Measurements from ENCODE around the gene DNAH17.

DNAH17 gene

DNA sequence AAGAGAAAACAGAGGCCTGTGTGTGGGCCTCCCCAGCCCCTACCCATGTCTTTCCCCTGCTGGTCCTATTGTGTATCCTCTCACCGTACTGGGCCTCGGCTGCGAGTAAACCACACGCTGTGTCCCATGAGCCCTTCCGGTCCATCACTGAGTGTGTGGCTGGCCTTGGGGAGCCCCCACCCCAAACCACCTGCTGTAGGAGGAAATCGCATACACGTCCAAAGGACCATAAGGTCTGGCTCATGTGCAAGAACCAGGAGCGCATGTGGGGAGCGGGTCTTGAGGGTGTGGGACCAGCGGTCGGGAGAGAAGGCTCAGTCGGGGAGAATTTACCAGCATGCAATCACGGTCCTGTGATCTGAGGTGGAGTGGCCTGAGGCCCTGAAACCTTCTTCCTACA is 38.4 kb upstream of the DNAH17 start:
- peaks cover 22% of the 10 kb centered on the region for H3K27me3 ChIP-seq (ENCODE audit: control insufficient read depth, insufficient read depth, low read length)
- no peak overlapping the region for H3K9ac ChIP-seq (ENCODE audit: low read length)
- H3K27ac ChIP-seq (ENCODE audit: low read depth, low read length) = no peak overlapping the region
- H3K4me3 ChIP-seq (ENCODE audit: low read depth, low read length) = no peak overlapping the region
- H3K4me1 ChIP-seq (ENCODE audit: control insufficient read depth, insufficient read depth, low read length) = peaks cover 12% of the 10 kb centered on the region; the same call in 1 of the 2 replicates
- no peaks in the 10 kb centered on the region for H3K36me3 ChIP-seq (ENCODE audit: control insufficient read depth, insufficient read depth, low read length)
- no peaks in the 10 kb centered on the region for H3K9me3 ChIP-seq (ENCODE audit: control insufficient read depth, insufficient read depth, low read depth, low read length)

DNA sequence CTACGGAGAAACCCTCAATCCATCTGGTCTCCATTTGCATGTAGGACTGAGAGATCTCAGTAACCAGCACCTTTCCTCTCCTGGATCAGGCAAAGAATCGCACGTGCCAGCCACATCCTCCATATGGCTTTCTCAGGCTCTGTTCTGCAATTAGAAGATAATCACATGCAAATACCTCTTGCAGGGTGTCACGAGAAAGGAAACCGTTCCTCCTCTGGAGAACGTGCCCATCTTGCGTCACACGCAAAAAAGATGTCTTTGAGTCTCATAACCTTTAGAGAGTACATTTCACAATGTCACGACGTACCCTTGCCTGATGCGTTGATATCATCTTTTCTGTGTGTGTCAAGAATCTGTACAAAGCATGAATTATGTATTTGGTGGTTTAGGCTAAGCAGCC is 36.2 kb upstream of the DNAH17 start:
- Histone ChIP-seq H3K9me3 (ENCODE audit: control insufficient read depth, insufficient read depth, low read depth, low read length) (no peaks in the 10 kb centered on the region), H3K36me3 (ENCODE audit: control insufficient read depth, insufficient read depth, low read length) (no peaks in the 10 kb centered on the region), H3K4me3 (ENCODE audit: low read depth, low read length) (no peak overlapping the region), H3K27ac (ENCODE audit: low read depth, low read length) (no peak overlapping the region), H3K4me1 (ENCODE audit: control insufficient read depth, insufficient read depth, low read length) (peaks cover 12% of the 10 kb centered on the region; the same call in 1 of the 2 replicates), H3K9ac (ENCODE audit: low read length) (no peak overlapping the region), H3K27me3 (ENCODE audit: control insufficient read depth, insufficient read depth, low read length) (peaks cover 28% of the 10 kb centered on the region)

DNA sequence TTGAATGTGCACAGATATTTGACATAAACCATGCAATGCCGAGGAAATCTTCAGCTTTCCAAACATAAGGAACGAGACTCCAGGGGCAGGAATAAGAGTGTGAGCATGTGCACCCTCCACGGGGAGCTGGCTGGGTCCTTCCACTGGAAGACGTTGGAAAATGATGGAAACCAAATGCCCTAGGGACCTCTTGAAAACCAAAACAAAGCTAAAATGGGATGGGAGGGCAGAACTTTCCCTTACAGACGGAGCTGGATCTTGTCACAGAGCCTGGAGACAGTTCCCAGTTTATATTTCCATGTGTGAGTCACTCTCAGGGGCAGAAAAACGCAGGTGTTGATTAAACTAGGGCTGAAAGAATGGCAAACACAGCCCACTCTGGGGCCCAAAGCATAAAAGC is 34.4 kb upstream of the DNAH17 start:
- H3K4me3 ChIP-seq (ENCODE audit: low read depth, low read length) = no peak overlapping the region
- no peaks in the 10 kb centered on the region for H3K9me3 ChIP-seq (ENCODE audit: control insufficient read depth, insufficient read depth, low read depth, low read length)
- H3K27ac ChIP-seq (ENCODE audit: low read depth, low read length) = no peak overlapping the region
- H3K36me3 ChIP-seq (ENCODE audit: control insufficient read depth, insufficient read depth, low read length) = no peaks in the 10 kb centered on the region
- H3K9ac ChIP-seq (ENCODE audit: low read length) = no peak overlapping the region
- H3K27me3 ChIP-seq (ENCODE audit: control insufficient read depth, insufficient read depth, low read length) = peaks cover 28% of the 10 kb centered on the region
- peaks cover 12% of the 10 kb centered on the region; the same call in 1 of the 2 replicates for H3K4me1 ChIP-seq (ENCODE audit: control insufficient read depth, insufficient read depth, low read length)

DNA sequence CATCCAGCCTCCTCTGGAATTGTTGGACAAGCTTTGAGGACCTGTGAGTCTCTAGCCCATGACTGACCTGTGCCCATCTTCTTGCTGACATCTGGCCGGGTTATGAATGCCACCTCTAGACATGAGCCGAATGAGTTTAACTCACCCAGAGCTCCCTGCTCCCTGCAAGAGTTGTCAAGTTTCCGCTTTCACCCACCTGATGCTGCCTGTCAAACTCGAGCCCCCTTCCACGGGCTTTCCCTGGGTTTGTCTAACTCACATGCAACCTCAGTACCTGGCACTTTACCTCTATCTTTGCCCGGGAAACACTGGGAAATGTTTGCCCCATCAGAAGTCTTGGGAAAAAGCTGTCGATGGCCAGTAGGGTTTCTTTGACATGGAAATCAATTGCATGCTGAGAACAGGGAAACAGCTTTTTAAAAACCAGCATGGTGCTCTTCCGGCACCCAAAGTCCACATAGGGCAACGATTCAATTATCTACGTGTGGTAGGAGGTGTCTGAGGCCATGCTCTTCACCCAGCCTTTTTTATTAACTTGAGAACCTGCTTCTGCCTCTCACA is 33.8 kb upstream of the DNAH17 start:
- no peak overlapping the region for H3K9ac ChIP-seq (ENCODE audit: low read length)
- no peak overlapping the region for H3K4me3 ChIP-seq (ENCODE audit: low read depth, low read length)
- no peak overlapping the region for H3K27ac ChIP-seq (ENCODE audit: low read depth, low read length)
- H3K4me1 ChIP-seq (ENCODE audit: control insufficient read depth, insufficient read depth, low read length) = peaks cover 12% of the 10 kb centered on the region; the same call in 1 of the 2 replicates
- H3K36me3 ChIP-seq (ENCODE audit: control insufficient read depth, insufficient read depth, low read length) = no peaks in the 10 kb centered on the region
- H3K9me3 ChIP-seq (ENCODE audit: control insufficient read depth, insufficient read depth, low read depth, low read length) = no peaks in the 10 kb centered on the region
- peaks cover 28% of the 10 kb centered on the region for H3K27me3 ChIP-seq (ENCODE audit: control insufficient read depth, insufficient read depth, low read length)

DNA sequence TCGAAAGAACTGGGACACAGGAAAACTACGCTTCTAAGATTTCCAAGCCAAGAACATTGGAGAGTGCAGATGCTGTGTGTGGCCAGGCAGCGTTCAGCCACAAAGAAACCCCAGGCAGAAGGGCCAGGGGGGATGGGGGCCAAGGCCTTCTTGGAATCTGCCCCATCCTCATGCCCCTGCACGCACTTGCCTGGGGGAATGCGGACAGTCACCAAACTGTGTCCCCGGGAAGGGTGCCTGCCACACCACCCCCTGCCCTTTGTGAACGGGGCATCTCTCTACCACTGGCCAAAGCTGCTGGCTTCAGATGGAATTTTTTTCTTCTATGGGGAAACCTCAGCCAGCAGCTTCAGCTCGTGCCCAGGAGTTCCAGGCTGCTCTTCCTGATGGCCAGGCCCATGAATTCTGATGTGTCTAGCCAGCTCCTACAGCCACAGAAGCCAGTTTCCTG is 32.0 kb upstream of the DNAH17 start:
- no peaks in the 10 kb centered on the region for H3K36me3 ChIP-seq (ENCODE audit: control insufficient read depth, insufficient read depth, low read length)
- no peak overlapping the region for H3K27ac ChIP-seq (ENCODE audit: low read depth, low read length)
- no peaks in the 10 kb centered on the region for H3K9me3 ChIP-seq (ENCODE audit: control insufficient read depth, insufficient read depth, low read depth, low read length)
- H3K27me3 ChIP-seq (ENCODE audit: control insufficient read depth, insufficient read depth, low read length) = peaks cover 28% of the 10 kb centered on the region
- H3K4me3 ChIP-seq (ENCODE audit: low read depth, low read length) = no peak overlapping the region
- H3K9ac ChIP-seq (ENCODE audit: low read length) = no peak overlapping the region
- H3K4me1 ChIP-seq (ENCODE audit: control insufficient read depth, insufficient read depth, low read length) = peaks cover 12% of the 10 kb centered on the region; the same call in 1 of the 2 replicates

DNA sequence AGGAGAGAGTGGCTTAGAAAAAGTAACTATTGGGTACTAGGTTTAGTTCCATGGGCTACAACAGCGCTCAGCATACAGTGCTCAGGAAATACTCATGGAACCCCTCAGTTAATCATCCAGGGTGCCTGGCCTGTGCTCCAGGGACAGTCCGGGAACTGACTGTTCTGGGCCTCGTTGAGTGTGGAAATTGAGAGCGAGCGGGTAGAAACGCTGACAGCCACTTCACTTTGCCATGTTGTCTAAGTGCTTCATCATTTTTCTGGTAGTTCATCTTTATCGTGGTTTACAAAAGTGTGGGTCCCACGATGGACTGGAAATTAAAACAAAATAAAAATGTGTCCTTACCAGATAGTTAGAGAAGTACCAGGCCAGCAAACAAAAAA is 31.6 kb upstream of the DNAH17 start:
- Histone ChIP-seq H3K4me1 (ENCODE audit: control insufficient read depth, insufficient read depth, low read length) (peaks cover 12% of the 10 kb centered on the region; the same call in 1 of the 2 replicates), H3K27me3 (ENCODE audit: control insufficient read depth, insufficient read depth, low read length) (peaks cover 28% of the 10 kb centered on the region), H3K4me3 (ENCODE audit: low read depth, low read length) (no peak overlapping the region), H3K9ac (ENCODE audit: low read length) (no peak overlapping the region), H3K36me3 (ENCODE audit: control insufficient read depth, insufficient read depth, low read length) (no peaks in the 10 kb centered on the region), H3K27ac (ENCODE audit: low read depth, low read length) (no peak overlapping the region), H3K9me3 (ENCODE audit: control insufficient read depth, insufficient read depth, low read depth, low read length) (no peaks in the 10 kb centered on the region)

DNA sequence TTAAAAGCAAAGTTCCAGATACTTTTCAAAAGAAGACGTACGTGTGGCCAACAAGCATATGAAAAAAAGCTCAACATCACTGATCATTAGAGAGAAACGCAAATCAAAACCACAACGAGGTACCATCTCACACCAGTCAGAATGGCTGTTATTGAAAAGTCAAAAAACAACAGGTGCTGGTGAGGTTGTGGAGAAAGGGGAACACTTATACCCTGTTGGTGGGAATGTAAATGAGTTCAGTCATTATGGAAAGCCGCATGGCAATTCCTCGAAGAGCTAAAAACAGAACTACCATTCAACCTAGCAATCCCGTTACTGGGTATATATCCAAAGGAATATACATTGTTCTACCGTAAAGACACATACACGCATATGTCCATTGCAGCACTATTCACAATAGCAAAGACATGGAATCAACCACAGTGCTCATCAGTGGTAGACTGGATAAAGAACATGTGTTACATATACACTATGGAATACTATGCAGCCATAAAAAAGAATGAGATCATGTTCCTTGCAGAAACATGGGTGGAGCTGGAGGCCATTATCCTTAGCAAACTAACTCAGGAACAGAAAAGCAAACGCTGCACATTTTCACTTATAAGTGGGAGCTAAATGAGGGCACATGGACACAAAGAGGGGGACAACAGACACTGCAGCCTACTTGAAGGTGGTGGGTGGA is 31.1 kb upstream of the DNAH17 start:
- Histone ChIP-seq H3K4me3 (ENCODE audit: low read depth, low read length) (no peak overlapping the region), H3K4me1 (ENCODE audit: control insufficient read depth, insufficient read depth, low read length) (peaks cover 12% of the 10 kb centered on the region; the same call in 1 of the 2 replicates), H3K9me3 (ENCODE audit: control insufficient read depth, insufficient read depth, low read depth, low read length) (no peaks in the 10 kb centered on the region), H3K36me3 (ENCODE audit: control insufficient read depth, insufficient read depth, low read length) (no peaks in the 10 kb centered on the region), H3K27me3 (ENCODE audit: control insufficient read depth, insufficient read depth, low read length) (peaks cover 23% of the 10 kb centered on the region), H3K9ac (ENCODE audit: low read length) (no peak overlapping the region), H3K27ac (ENCODE audit: low read depth, low read length) (no peak overlapping the region)

DNA sequence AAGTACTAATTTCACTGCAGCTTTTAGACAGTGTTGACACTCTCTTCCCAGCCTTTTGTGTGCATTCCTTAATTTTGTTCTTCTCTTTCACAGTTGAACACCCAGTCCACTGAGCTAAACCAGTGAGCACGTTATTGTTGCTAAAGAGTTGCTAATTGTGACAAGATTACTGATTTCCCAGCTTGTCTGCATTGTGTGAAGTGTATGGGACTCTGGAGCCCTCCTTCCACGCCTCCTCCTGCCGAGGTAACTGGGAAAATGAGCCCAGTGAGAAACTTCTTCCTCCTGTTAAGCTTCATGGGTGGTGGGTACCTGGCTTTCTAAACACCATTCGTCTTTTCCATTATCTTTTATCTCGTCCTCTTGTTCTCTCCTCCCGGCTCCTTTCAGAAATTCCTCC is 29.8 kb upstream of the DNAH17 start:
- no peaks in the 10 kb centered on the region for H3K9me3 ChIP-seq (ENCODE audit: control insufficient read depth, insufficient read depth, low read depth, low read length)
- H3K27me3 ChIP-seq (ENCODE audit: control insufficient read depth, insufficient read depth, low read length) = peaks cover 19% of the 10 kb centered on the region
- no peaks in the 10 kb centered on the region for H3K36me3 ChIP-seq (ENCODE audit: control insufficient read depth, insufficient read depth, low read length)
- peaks cover 12% of the 10 kb centered on the region; the same call in 1 of the 2 replicates for H3K4me1 ChIP-seq (ENCODE audit: control insufficient read depth, insufficient read depth, low read length)
- H3K4me3 ChIP-seq (ENCODE audit: low read depth, low read length) = no peak overlapping the region
- no peak overlapping the region for H3K27ac ChIP-seq (ENCODE audit: low read depth, low read length)
- H3K9ac ChIP-seq (ENCODE audit: low read length) = no peak overlapping the region

DNA sequence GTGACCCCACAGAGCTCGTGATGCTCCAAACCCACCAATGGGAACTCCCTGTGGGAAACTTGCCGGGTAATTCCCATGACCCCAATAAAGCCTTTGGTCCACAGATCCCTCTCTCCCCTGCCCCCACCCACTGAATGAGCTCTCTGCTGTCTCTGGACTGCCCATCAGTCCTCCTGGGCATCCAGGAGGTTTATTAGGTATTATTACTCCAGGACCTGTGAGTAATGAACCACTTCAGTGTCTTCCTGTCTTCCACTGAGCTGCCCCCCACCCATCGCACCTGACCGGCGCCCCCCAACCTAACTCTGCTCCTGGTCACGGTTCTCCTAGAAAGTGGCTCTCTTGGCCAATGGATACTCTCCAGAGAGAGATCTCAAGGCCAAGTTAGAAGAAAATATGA is 28.7 kb upstream of the DNAH17 start:
- H3K4me1 ChIP-seq (ENCODE audit: control insufficient read depth, insufficient read depth, low read length) = peaks cover 2% of the 10 kb centered on the region; the same call in 1 of the 2 replicates
- no peaks in the 10 kb centered on the region for H3K36me3 ChIP-seq (ENCODE audit: control insufficient read depth, insufficient read depth, low read length)
- no peak overlapping the region for H3K4me3 ChIP-seq (ENCODE audit: low read depth, low read length)
- H3K27me3 ChIP-seq (ENCODE audit: control insufficient read depth, insufficient read depth, low read length) = peaks cover 8% of the 10 kb centered on the region
- no peak overlapping the region for H3K9ac ChIP-seq (ENCODE audit: low read length)
- H3K27ac ChIP-seq (ENCODE audit: low read depth, low read length) = no peak overlapping the region
- H3K9me3 ChIP-seq (ENCODE audit: control insufficient read depth, insufficient read depth, low read depth, low read length) = no peaks in the 10 kb centered on the region

DNA sequence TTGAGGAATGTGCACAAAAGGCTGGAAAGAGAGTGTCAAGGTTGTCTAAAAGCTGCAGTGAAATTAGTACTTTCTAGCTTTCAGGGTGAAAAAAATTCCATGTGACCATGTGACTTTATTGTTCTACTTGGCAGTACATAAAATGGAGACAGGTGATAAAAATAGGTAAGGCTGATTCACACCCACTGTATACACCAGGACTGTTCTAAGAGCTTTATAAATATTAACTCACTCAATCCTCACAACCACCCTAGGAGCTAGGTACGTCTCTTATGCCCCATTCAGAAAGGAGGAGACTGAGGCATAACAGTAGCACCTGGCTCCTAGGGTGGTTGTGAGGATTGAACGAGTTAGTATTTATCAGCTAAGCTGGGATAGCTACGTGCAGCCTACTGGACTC is 28.2 kb upstream of the DNAH17 start:
- H3K27ac ChIP-seq (ENCODE audit: low read depth, low read length) = no peak overlapping the region
- H3K4me3 ChIP-seq (ENCODE audit: low read depth, low read length) = no peak overlapping the region
- no peaks in the 10 kb centered on the region; the same call in 1 of the 2 replicates for H3K4me1 ChIP-seq (ENCODE audit: control insufficient read depth, insufficient read depth, low read length)
- H3K9me3 ChIP-seq (ENCODE audit: control insufficient read depth, insufficient read depth, low read depth, low read length) = no peaks in the 10 kb centered on the region
- H3K27me3 ChIP-seq (ENCODE audit: control insufficient read depth, insufficient read depth, low read length) = peaks cover 5% of the 10 kb centered on the region
- no peak overlapping the region for H3K9ac ChIP-seq (ENCODE audit: low read length)
- no peaks in the 10 kb centered on the region for H3K36me3 ChIP-seq (ENCODE audit: control insufficient read depth, insufficient read depth, low read length)

DNA sequence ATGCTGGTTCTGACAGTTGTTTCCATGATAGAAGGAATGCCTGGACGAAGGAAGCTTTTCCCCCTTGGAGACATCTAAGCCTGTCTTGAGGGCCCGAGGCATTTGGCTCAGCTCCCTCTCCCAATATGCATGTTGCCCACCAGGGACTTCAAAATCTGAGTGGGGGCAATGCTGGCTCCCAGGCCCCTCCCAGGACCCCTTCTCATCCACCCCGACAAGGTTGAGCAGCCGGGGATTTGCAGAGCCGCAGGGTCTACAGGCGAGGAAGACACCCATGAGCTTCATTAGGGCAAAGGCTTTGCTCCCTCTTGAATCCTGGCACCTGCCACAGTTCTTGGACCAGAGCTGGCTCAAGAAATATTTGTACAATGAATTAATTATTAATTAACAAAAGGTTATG is 25.1 kb upstream of the DNAH17 start:
- Histone ChIP-seq H3K27me3 (ENCODE audit: control insufficient read depth, insufficient read depth, low read length) (no peaks in the 10 kb centered on the region; the same call in 1 of the 2 replicates), H3K4me1 (ENCODE audit: control insufficient read depth, insufficient read depth, low read length) (peaks cover 4% of the 10 kb centered on the region), H3K9ac (ENCODE audit: low read length) (no peak overlapping the region), H3K9me3 (ENCODE audit: control insufficient read depth, insufficient read depth, low read depth, low read length) (no peaks in the 10 kb centered on the region), H3K27ac (ENCODE audit: low read depth, low read length) (no peak overlapping the region), H3K4me3 (ENCODE audit: low read depth, low read length) (no peak overlapping the region), H3K36me3 (ENCODE audit: control insufficient read depth, insufficient read depth, low read length) (no peaks in the 10 kb centered on the region)

Measured in HUES6 (cell line).